GM12878 (cell line): ENCODE results near the gene MOBP. TPM values are rescaled to one million over a fixed set of nuclear protein-coding genes. Genes with fewer than 3 reads are reported as not detected.

Experiments used
- ATAC-seq: fragments of 200-7000 bp; cut with Tn5 transposase; 3 replicates; pipeline ENCODE4 v1.9.1; 2020; ENCODE audit warnings: mild to moderate bottlenecking, moderate library complexity
- BruUV-seq: library from RNA; stranded (reverse); fragments of 400-500 nt; replicated peaks from 2 replicates; lab custom pipeline; 2021; lab: Mats Ljungman, UMichigan
- CTCF ChIA-PET: fragments of 300-600 bp; sonication (Branson Sonifier 250); formaldehyde crosslinking; extraction: SDS; loops from one replicate; lab custom pipeline; 2021; ENCODE audit warnings: inconsistent platforms; lab: Yijun Ruan, JAX
- POLR2A ChIA-PET: fragments of 350-600 bp; formaldehyde crosslinking; extraction: SDS; loops from one replicate; lab custom pipeline; 2021; ENCODE audit warnings: inconsistent platforms; lab: Charles Lee
- RAD21 ChIA-PET: fragments of 300-600 bp; sonication (Branson Sonifier 250); formaldehyde crosslinking; loops from one replicate; lab custom pipeline; 2023; ENCODE audit warnings: antibody characterized with exemption; ENCODE audit not compliant: unreplicated experiment; lab: Charles Lee
- SMC1A ChIA-PET: fragments of 300-600 bp; sonication (Branson Sonifier 250); formaldehyde crosslinking; loops from one replicate; lab custom pipeline; 2023; ENCODE audit not compliant: unreplicated experiment, uncharacterized antibody; lab: Charles Lee
- DNase-seq: peaks from one replicate; pipeline ENCODE4 v3.0.0-alpha.2; 2011; ENCODE audit warnings: low read depth, low spot score
- FAIRE-seq: peaks from 3 replicates; lab custom pipeline; 2011; peaks lifted over from hg19 to GRCh38; lab: Jason Lieb, UNC
- H2AFZ ChIP-seq: 2 replicates; pipeline ENCODE4 v1.6.0; 2011; ENCODE audit warnings: low read depth, low read length, control low read depth; ENCODE audit not compliant: control insufficient read depth
- H3K27ac ChIP-seq: 2 replicates; pipeline ENCODE4 v1.5.1; 2011; ENCODE audit warnings: control low read depth; ENCODE audit not compliant: control insufficient read depth, insufficient read depth
- H3K27me3 ChIP-seq, 2 experiments: replicated peaks in 1 of 2; 2 replicates each; pipeline versions ENCODE4 v1.6.0 to v1.6.1; 2011; ENCODE audit warnings: low read length in 1 of 2; ENCODE audit not compliant: control insufficient read depth in 2 of 2, insufficient read depth in 2 of 2
- H3K36me3 ChIP-seq, 2 experiments: 2 replicates each; pipeline ENCODE4 v1.5.1; 2011; ENCODE audit warnings: low read length in 1 of 2; ENCODE audit not compliant: control insufficient read depth in 2 of 2, insufficient read depth in 2 of 2
- H3K4me1 ChIP-seq: 2 replicates; pipeline ENCODE4 v1.6.1; 2011; ENCODE audit warnings: mild to moderate bottlenecking, low read length, moderate library complexity, mixed read lengths; ENCODE audit not compliant: control insufficient read depth, insufficient read depth
- H3K4me2 ChIP-seq: 2 replicates; pipeline ENCODE4 v1.6.0; 2011; ENCODE audit warnings: control low read depth; ENCODE audit not compliant: control insufficient read depth, insufficient read depth
- H3K4me3 ChIP-seq: fragments of 200-600 bp; sonication (generic); 2 replicates; pipeline ENCODE4 v1.5.1; 2016
- H3K79me2 ChIP-seq: 2 replicates; pipeline ENCODE4 v1.6.0; 2011; ENCODE audit warnings: low read length; ENCODE audit not compliant: control insufficient read depth, insufficient read depth
- H3K9ac ChIP-seq: 2 replicates; pipeline ENCODE4 v1.8.0; 2011; ENCODE audit warnings: low read length, control low read depth, mixed read lengths; ENCODE audit not compliant: control insufficient read depth, insufficient read depth
- H3K9me3 ChIP-seq: replicated peaks from 3 replicates; pipeline ENCODE4 v1.5.1; 2011; ENCODE audit warnings: mild to moderate bottlenecking, low read length; ENCODE audit not compliant: control insufficient read depth, insufficient read depth
- H4K20me1 ChIP-seq: 2 replicates; pipeline ENCODE4 v1.6.0; 2011; ENCODE audit not compliant: control insufficient read depth, insufficient read depth
- ASH2L ChIP-seq: fragments of 300-600, 200-600 bp; sonication (generic); IDR thresholded peaks from 2 replicates; pipeline ENCODE4 v1.6.1; 2017; ENCODE audit warnings: low read depth, mild to moderate bottlenecking, borderline replicate concordance
- CBX5 ChIP-seq: sonication (generic); IDR thresholded peaks from 2 replicates; pipeline ENCODE4 v1.6.1; 2016; ENCODE audit warnings: low read depth, moderate library complexity, mild to moderate bottlenecking, inconsistent platforms
- CEBPB ChIP-seq, 2 experiments: fragments of 150-350 bp in 1 of 2; IDR thresholded peaks; 2 replicates each; pipeline ENCODE4 v1.6.1; 2012 to 2014; ENCODE audit warnings: low read depth in 2 of 2, low read length in 2 of 2, borderline replicate concordance in 1 of 2, inconsistent platforms in 1 of 2
- EED ChIP-seq: sonication (generic); IDR thresholded peaks from 2 replicates; pipeline ENCODE4 v1.6.1; 2016; ENCODE audit warnings: antibody characterized with exemption, low read depth
- FOXM1 ChIP-seq: IDR thresholded peaks from 2 replicates; pipeline ENCODE4 v1.6.1; 2012; ENCODE audit warnings: low read depth, mild to moderate bottlenecking, inconsistent platforms, low read length, moderate library complexity
- MTA3 ChIP-seq: IDR thresholded peaks from 2 replicates; pipeline ENCODE4 v1.6.1; 2012; ENCODE audit warnings: low read length, inconsistent platforms, borderline replicate concordance
- NFYA ChIP-seq: IDR thresholded peaks from 2 replicates; pipeline ENCODE4 v1.6.1; 2011; ENCODE audit warnings: low read depth, mild to moderate bottlenecking, low read length, improper control_type of control experiment, borderline replicate concordance
- POU2F2 ChIP-seq: IDR thresholded peaks from 3 replicates; pipeline ENCODE4 v1.6.1; 2011; ENCODE audit warnings: low read depth, mild to moderate bottlenecking, low read length, borderline replicate concordance
- RBBP5 ChIP-seq: fragments of 200-600 bp; sonication (generic); conservative IDR thresholded peaks from 2 replicates; pipeline ENCODE4 v1.6.1; 2016
- RUNX3 ChIP-seq: IDR thresholded peaks from 2 replicates; pipeline ENCODE4 v1.6.1; 2012; ENCODE audit warnings: low read length, inconsistent platforms
- SREBF1 ChIP-seq: IDR thresholded peaks from 2 replicates; pipeline ENCODE4 v1.6.1; 2012; ENCODE audit warnings: mild to moderate bottlenecking, low read length
- WGBS: methylation state at CpG from one replicate; pipeline ENCODE4 v1.1.6; 2016; ENCODE audit warnings: low lambda C conversion rate; ENCODE audit not compliant: insufficient replicate concordance, insufficient coverage; ENCODE audit errors: missing lambda C conversion rate; 5-methylcytosine and 5-hydroxymethylcytosine counted together
- in situ Hi-C: fragments of 300-500 bp; cut with MboI; formaldehyde crosslinking; loops from 9 replicates; pipeline ENCODE4 v1.14.3; 2018; ENCODE audit warnings: mixed read lengths
- intact Hi-C: fragments of 100-400 bp; cut with micrococcal nuclease; formaldehyde crosslinking; loops from one replicate; pipeline ENCODE4 v1.14.2; 2022; ENCODE audit not compliant: unreplicated experiment
- polyA plus RNA-seq, 11 experiments: library from polyadenylated mRNA; depleted of rRNA in 4 of 11; unstranded in 6 of 11; stranded (reverse) in 5 of 11; fragments of >200 nt; fragmentation: Nextera tagmentation in 4 of 11; fragmentation: Illumina TruSeq in 1 of 11; extraction: Ambion mirVana in 4 of 11; extraction: Trizol in 1 of 11; gene quantifications; 1 replicate in 1 of 11; 2 replicates in 10 of 11; pipeline versions ENCODE4 v1.2.1 to v1.2.3, GENCODE V29; 2011 to 2016; ENCODE audit warnings: inconsistent platforms in 2 of 11, missing spikeins in 2 of 11, low read depth in 1 of 11
- total RNA-seq, 4 experiments: library from RNA; depleted of rRNA in 3 of 4; stranded (reverse); fragments of >200 nt in 3 of 4; fragmentation: Illumina TruSeq in 1 of 4; extraction: Trizol in 1 of 4; gene quantifications; 2 replicates each; pipeline versions ENCODE4 v1.2.1 to v1.2.3, GENCODE V29; 2013 to 2021
- TF ChIP-seq, protein P1 (sequence below): IDR thresholded peaks from 2 replicates; pipeline ENCODE4 v1.6.1; 2012; ENCODE audit warnings: low read length, inconsistent platforms
- TF ChIP-seq, protein P2 (sequence below): fragments of 450-650 bp; IDR thresholded peaks from 2 replicates; pipeline ENCODE4 v1.6.1; 2017; ENCODE audit warnings: mild to moderate bottlenecking, low read depth, inconsistent platforms; ENCODE audit not compliant: poor library complexity, severe bottlenecking

MOBP gene
- total and polyA plus RNA-seq, 10 of the 15 experiments (the other 5 are each of a cell fraction or from before 2014, with no cell fraction given): 0.04 to 0.09 (median 0.08) TPM; not detected in 5

DNA sequence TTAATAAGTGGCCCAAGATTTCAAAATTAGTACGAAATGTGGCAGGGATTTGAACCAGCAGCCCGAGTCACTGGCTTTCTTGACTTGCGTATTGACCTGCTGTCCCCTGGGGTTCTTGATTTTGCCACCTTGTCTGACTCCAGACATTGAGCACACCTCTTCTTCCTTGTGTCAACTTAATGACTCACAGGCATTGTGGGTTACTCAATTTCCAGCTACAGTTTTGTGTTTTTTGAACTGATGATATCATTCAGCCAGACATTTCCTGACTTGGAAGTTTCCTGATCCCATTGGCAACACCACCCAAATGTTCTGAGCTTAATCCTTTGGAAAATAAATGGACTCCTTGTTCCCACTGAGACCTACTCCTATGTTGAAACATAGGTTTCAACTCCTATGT is 64.2 kb downstream of the MOBP start:
- Histone ChIP-seq H3K79me2 (no peaks in the 10 kb centered on the region), H3K9ac (no peak overlapping the region), H3K4me2 (no peak overlapping the region), H3K9me3 (no peaks in the 10 kb centered on the region), H3K4me1 (no peaks in the 10 kb centered on the region), H2AFZ (no peak overlapping the region), H3K4me3 (no peak overlapping the region), H4K20me1 (no peaks in the 10 kb centered on the region), H3K27ac (no peak overlapping the region), H3K36me3 (no peaks in the 10 kb centered on the region), H3K27me3 (no peaks in the 10 kb centered on the region; a peak in 1 of 4 replicates)
- 13% methylated on average over 3 of the region's 3 CpGs for WGBS
- in situ Hi-C loops (no loop called here), intact Hi-C loops (no loop called here)
- no peak for DNase-seq
- ChIA-PET POLR2A (no interaction called here), CTCF (interaction anchor here (1.5 to 2.0 kb wide), 2 partner anchors 9 to 85 kb away, joined by 4 to 5 read pairs; no protein-coding TSS in a partner anchor), SMC1A (interaction anchor here (1.4 kb wide), 1 partner anchor 9 kb away, joined by 3 read pairs; no protein-coding TSS in a partner anchor), RAD21 (no interaction called here)
- BruUV-seq: no TSS peak
- FAIRE-seq: no peak
- ATAC-seq: no peak
- TF ChIP-seq CEBPB (IDR thresholded peaks at IDR 0.05; ENCODE audit: borderline replicate concordance in 1 of 2, low read depth in 2 of 2, low read length in 2 of 2) (no peak), CBX5 (no peak)

DNA sequence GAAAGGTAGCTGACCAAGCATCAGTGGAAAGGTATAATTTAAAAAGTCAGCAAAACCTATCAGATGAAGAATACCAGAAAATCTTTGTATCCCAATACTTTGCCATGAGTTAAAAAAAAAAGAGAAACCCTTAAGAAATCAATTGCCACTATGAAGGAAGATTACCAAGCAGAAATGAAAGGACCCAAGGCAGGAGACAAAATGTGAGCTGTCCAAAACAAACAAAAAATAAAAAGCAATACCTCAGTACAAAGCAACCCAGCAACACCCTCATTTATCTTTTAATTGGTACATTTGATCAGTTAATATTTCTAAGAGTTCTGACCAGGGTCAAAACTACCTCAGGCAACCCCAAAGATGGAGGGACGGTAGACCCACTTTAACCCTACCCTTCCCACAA is 65.3 kb downstream of the MOBP start:
- ATAC-seq (no peak), FAIRE-seq (no peak), DNase-seq (no peak)
- Histone ChIP-seq H3K79me2 (no peaks in the 10 kb centered on the region), H2AFZ (no peak overlapping the region), H3K27me3 (no peaks in the 10 kb centered on the region; a peak in 1 of 4 replicates), H3K4me3 (no peak overlapping the region), H3K9ac (no peak overlapping the region), H3K27ac (no peak overlapping the region), H3K4me2 (no peak overlapping the region), H3K4me1 (no peaks in the 10 kb centered on the region), H3K9me3 (no peaks in the 10 kb centered on the region), H4K20me1 (no peaks in the 10 kb centered on the region), H3K36me3 (no peaks in the 10 kb centered on the region)
- ChIA-PET SMC1A (interaction anchor here (1.4 kb wide), 1 partner anchor 8 kb away, joined by 3 read pairs; no protein-coding TSS in a partner anchor), RAD21 (no interaction called here), POLR2A (no interaction called here), CTCF (no interaction called here)
- in situ Hi-C loops: no loop called here
- intact Hi-C loops: no loop called here
- 0% methylated on average over 1 of the region's 1 CpG for WGBS
- no TSS peak for BruUV-seq
- TF ChIP-seq, protein P1, sequence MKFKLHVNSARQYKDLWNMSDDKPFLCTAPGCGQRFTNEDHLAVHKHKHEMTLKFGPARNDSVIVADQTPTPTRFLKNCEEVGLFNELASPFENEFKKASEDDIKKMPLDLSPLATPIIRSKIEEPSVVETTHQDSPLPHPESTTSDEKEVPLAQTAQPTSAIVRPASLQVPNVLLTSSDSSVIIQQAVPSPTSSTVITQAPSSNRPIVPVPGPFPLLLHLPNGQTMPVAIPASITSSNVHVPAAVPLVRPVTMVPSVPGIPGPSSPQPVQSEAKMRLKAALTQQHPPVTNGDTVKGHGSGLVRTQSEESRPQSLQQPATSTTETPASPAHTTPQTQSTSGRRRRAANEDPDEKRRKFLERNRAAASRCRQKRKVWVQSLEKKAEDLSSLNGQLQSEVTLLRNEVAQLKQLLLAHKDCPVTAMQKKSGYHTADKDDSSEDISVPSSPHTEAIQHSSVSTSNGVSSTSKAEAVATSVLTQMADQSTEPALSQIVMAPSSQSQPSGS: no peak
- TF ChIP-seq POU2F2: no peak
- no peak for TF ChIP-seq MTA3
- TF ChIP-seq, protein P2, sequence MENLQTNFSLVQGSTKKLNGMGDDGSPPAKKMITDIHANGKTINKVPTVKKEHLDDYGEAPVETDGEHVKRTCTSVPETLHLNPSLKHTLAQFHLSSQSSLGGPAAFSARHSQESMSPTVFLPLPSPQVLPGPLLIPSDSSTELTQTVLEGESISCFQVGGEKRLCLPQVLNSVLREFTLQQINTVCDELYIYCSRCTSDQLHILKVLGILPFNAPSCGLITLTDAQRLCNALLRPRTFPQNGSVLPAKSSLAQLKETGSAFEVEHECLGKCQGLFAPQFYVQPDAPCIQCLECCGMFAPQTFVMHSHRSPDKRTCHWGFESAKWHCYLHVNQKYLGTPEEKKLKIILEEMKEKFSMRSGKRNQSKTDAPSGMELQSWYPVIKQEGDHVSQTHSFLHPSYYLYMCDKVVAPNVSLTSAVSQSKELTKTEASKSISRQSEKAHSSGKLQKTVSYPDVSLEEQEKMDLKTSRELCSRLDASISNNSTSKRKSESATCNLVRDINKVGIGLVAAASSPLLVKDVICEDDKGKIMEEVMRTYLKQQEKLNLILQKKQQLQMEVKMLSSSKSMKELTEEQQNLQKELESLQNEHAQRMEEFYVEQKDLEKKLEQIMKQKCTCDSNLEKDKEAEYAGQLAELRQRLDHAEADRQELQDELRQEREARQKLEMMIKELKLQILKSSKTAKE: no peak
- no peak for TF ChIP-seq FOXM1
- no peak for TF ChIP-seq NFYA
- TF ChIP-seq RUNX3: no peak
- TF ChIP-seq EED: no peak
- TF ChIP-seq ASH2L: no peak
- no peak for TF ChIP-seq RBBP5
- no peak for TF ChIP-seq SREBF1
